HG02981 (cell line): ENCODE data around the gene NCOA3.

ENCODE experiments used
- ATAC-seq: cut with Tn5 transposase; IDR thresholded peaks from one replicate; pipeline ENCODE4 v1.9.1; 2021; ENCODE audit warnings: mild to moderate bottlenecking, moderate library complexity; ENCODE audit not compliant: unreplicated experiment

Gene NCOA3

DNA sequence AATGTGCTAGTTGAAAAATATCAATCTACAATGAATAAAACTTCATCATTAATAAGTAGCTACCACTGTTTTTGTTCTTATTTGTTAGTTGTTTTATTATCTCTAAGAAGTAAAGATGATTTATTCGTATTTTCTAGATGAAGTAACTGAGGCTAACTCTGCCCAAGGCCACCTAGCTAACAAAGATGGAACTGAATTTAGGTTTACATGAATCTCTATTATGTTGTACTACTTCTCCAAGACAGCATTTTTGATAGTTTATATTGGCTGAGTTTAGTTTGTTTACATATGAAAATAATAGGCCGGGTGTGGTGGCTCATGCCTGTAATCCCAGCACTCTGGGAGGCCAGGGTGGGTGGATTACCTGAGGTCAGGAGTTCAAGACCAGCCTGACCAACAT lies 121.5 kb downstream of the NCOA3 start:
- ATAC-seq = no peak

DNA sequence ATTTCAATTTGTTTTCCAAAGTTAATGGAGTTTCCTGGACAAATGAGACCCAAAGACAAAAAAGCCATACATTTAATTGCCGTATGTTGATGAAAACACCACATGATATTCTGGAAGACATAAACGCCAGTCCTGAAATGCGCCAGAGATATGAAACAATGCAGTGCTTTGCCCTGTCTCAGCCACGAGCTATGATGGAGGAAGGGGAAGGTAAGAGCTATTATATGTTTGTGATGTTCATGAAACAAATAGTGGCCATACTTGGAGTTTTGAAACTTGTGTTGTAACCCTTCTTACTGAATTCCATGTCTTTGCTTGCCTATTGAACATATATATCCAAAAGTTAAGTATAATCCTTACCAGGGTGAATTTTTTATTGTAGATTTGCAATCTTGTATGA lies 125.9 kb downstream of the NCOA3 start:
- no peak for ATAC-seq

DNA sequence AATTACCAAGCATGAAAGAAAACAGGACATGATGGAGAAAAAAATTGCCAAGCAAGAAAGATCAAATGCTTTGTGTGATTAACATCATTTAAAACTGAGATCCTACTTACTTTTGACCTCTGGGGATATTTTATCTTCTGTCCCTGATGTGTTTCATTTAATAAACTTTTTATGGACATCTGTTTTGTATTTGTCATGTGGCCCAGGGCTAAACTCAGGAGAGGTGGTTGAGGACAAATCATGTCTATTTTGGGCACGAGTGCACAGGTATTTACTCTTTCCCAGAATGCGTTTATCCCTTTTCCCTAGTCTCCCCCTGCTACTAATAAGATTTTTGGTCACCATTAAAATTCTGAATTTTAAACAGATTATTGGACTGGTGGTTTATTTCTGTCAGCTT lies 128.2 kb downstream of the NCOA3 start:
- no peak for ATAC-seq

DNA sequence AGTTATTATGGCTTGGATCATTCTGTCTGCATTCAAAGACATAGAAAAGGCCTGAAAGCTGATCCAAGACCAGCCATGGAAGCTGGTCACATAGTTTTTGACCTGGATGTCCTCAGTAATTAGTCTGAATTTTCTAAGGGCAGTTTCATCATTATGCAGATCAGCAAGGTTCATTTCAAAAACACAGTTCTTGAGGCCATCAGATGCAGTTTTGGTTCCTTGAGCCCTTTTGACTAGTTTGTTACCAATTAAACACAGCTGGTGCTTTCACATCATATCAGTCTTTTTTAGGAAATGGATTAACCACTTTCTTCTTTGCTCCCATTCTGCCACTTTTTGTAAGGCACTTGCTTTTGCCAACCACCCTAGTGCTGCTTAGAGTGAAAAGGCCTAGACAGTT lies 129.4 kb downstream of the NCOA3 start:
- ATAC-seq = no peak

DNA sequence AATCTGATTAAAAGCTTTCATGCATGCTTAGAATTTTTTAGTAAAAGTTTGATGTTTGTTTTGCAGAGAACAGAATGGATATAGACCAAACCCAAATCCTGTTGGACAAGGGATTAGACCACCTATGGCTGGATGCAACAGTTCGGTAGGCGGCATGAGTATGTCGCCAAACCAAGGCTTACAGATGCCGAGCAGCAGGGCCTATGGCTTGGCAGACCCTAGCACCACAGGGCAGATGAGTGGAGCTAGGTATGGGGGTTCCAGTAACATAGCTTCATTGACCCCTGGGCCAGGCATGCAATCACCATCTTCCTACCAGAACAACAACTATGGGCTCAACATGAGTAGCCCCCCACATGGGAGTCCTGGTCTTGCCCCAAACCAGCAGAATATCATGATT lies 133.6 kb downstream of the NCOA3 start:
- ATAC-seq = no peak

DNA sequence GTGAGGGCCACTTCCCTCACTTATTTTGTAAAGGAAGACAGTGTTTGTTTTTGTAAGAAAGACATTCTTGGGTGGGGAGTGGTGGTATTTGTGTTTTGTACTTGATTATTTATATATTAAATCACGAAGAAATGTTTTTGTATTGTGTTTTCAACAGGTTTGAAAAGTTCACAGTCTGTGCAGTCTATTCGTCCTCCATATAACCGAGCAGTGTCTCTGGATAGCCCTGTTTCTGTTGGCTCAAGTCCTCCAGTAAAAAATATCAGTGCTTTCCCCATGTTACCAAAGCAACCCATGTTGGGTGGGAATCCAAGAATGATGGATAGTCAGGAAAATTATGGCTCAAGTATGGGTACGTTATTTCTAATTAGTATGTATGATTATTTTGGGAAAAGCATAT lies 137.2 kb downstream of the NCOA3 start:
- no peak for ATAC-seq

GRCh38 chr20:47642118-47642517 lies 140.4 kb downstream of the NCOA3 start:
- ATAC-seq = no peak

DNA sequence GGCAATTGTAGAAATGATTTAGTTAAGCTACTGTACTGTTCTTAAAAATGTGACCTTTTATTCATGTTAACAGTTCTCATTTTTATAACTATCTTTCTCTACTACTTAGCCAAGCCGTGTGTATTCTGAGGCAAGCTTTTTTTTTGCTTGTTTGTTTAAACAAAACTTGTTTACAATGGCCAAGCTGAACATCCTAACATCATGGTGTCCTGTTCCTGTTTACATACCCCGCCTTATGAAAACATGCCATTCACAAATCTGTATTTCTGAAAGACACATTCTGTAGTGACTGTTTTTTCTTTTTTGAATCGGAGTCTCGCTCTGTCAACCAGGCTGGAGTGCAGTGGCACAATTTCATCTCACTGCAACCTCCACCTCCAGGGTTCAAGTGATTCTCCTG lies 140.9 kb downstream of the NCOA3 start:
- no peak for ATAC-seq

- ATAC-seq = no peak
Observed at GRCh38 chr20:47645632-47646031, 143.9 kb downstream of the NCOA3 start.

- ATAC-seq = no peak
Observed at GRCh38 chr20:47647994-47648393, 146.3 kb downstream of the NCOA3 start.

- no peak for ATAC-seq
Observed at GRCh38 chr20:47648943-47649342, 147.3 kb downstream of the NCOA3 start.

GRCh38 chr20:47652301-47652700 lies 150.6 kb downstream of the NCOA3 start:
- no peak for ATAC-seq

- ATAC-seq = no peak
Observed at GRCh38 chr20:47652794-47653193, 151.1 kb downstream of the NCOA3 start.

- no peak for ATAC-seq
Observed at GRCh38 chr20:47653869-47654268, 152.2 kb downstream of the NCOA3 start.

GRCh38 chr20:47654370-47654769 lies 152.7 kb downstream of the NCOA3 start:
- no peak for ATAC-seq

DNA sequence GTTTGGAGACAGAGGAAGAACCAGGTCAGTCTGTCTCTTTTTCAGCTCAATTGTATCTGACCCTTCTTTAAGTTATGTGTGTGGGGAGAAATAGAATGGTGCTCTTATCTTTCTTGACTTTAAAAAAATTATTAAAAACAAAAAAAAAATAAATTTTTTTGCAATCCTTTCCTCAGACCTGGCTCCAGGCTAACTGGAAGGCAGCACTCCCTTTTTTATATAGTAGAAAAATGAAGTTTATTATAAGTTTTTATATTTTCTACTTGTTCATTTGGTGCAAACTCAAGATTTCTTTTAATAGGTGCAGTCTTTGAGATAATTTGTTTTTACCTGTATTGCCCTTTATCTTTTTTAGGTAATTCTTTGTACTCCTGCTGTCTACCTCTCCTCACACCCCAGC lies 153.9 kb downstream of the NCOA3 start:
- ATAC-seq = no peak

DNA sequence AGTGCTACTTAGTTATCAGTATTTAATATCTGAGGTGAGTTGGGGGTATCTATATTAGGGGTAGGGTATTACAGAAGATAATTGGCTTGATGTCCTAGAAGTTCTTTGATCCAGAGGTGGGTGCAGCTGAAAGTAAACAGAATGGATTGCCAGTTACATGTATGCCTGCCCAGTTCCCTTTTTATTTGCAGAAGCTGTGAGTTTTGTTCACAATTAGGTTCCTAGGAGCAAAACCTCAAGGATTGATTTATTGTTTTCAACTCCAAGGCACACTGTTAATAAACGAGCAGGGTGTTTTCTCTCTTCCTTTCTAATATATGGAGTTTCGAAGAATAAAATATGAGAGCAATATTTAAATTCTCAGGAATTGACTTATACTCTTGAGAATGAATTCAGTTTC lies 154.6 kb downstream of the NCOA3 start:
- ATAC-seq = no peak

DNA sequence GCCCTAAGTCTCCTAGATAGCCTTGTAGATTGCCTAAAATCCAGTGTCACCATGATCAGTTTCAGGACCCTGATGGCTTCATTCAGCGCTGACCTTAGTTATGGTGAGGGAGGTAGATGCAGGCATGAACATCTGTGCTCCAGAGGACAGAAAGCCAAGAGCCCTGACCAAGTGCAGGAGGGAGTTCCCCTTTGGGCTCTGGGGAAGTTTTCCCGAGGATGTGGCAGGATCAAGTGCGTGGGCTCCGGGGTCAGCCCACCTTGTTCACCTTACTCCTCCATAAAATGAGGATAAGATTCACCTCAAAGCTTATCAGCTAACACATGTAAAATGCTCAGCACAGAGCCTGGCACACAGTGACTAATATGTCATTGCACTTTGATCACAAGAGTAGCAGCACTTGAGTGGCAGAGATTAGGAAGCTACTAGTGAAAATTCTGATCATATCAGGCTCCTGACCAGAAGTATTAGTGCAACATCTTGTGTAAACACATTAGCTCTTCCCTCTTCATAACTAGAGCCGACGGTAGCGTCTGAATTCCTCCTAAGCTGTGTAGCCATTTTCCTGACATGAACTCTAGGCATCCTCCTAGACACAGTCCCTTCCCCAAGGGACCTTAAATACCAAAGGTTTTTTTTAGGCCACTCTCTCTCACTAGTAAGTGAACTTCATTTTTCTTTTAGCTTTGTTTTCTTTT lies 158.4 kb downstream of the NCOA3 start:
- no peak for ATAC-seq

GRCh38 chr20:47660602-47660905 lies 158.9 kb downstream of the NCOA3 start:
- ATAC-seq = no peak

- ATAC-seq = no peak
Observed at GRCh38 chr20:47660983-47661700, 159.5 kb downstream of the NCOA3 start.

DNA sequence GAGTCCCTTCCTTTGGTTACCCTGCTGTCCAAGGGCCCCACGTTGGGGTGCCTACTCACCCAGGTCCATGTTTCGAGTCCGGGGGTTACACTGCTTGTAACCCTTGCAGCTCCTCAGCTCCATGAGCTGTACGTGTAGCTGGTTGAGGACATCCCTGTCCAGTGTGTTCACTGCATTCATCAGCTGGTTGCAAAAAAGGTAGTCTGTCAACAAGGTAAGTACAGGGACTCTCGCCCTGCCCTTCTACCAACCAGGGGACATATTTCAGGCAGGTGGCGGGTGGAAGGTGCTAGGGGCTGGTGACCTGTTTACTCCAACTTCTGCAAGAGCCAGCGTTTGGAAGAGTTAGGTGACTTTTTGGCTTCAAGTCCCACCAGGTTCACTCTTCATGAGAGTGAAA lies 160.0 kb downstream of the NCOA3 start:
- no peak for ATAC-seq

- no peak for ATAC-seq
Observed at GRCh38 chr20:47662483-47663353, 161.0 kb downstream of the NCOA3 start.
